Iris pigment epithelial cell (primary cell): Measurements from ENCODE around the gene NUTF2.

Experiments used
- DNase-seq: peaks from one replicate; pipeline ENCODE4 v3.0.0-alpha.2; 2011; ENCODE audit warnings: low read depth

NUTF2 gene

DNA sequence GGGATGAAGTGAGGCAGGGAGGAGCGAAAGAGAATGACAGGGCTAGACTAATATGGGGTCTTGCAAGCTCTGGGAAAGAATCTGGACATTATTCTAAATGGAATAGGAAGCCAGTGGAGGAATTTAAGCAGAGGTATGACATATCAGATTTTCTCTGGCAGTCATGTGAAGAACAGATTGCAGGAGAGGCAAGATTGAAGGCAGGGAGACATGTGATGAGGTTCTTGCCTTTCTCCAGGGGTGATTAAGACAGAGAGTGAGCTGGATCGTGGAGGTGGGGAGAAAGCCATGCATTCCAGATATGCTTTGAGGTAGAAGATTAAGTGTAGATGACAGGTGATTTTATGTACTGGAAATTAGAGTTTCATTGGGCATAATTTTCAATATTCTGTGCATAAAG, 8.9 kb upstream of the NUTF2 start:
- no peak for DNase-seq

DNA sequence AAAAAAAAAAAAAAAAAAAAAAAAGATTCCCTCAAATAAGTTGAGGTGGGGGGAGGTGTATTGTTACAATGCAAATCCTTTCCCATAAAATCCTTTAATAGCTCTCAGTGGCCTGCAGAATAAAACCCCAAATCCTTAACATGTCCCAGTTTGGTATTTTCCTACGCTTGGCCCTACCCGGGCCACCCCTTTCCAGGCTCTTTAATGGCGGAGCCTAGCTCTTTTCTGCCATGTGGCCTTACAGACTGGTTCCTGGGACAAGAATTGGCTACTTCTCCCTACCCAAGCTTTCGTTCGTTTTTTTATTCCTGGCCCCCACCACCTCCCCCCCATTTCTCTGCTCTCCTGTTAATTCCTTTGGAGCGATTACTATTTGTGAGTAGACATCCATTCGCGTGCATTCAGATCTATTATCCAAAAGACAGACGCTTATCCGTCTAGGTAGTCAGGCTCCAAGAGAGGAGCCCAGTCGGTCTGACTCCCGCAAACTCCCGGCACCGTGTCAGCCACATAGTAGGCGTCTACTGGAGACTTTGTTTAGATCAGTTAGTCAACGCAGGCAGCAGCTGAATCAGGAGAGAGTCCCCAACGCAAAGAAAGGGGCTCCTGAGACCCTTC, 5.4 kb upstream of the NUTF2 start:
- no peak for DNase-seq

DNA sequence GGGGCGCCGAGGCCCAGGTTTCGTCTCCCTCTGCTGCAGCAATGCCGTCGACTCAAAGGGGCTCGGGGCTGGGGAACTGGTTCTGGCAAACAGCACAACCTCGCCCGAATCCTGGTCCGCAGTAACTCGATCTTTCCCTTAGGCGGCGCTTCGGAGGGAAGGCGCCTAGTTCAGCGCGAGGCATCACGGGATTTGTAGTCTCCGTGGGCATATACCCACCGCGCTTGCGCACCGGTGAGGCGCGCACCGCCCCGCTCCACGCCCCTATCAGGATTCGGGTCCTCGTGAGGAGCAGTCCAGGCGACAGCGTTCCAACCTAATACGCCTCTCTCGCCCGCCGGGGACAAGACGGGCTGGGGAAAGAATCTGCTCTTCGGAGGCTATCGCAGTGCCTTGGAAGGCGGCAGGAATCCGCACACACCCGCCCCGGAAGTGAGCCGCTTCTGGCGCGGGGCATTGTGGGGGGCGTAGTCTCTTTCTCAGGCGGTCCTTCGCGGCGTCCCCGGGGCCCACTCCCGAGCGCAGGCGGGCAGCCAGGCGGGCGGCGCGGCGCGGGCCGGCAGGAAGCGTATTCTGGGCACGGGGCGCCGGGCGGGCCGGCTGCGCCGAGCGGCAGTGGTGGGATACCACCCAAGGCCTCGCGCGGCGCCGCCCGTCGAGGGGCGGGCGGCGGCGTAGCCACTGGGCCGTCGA, 4.8 kb upstream of the NUTF2 start, which contains the start of gene THAP11:
Gene THAP11, plus strand, starts transcription at position 505 of the 693 bp plus-strand sequence. CDS start 235 bp downstream, outside the sequence.
- DNase-seq = peak; percentile 92

DNA sequence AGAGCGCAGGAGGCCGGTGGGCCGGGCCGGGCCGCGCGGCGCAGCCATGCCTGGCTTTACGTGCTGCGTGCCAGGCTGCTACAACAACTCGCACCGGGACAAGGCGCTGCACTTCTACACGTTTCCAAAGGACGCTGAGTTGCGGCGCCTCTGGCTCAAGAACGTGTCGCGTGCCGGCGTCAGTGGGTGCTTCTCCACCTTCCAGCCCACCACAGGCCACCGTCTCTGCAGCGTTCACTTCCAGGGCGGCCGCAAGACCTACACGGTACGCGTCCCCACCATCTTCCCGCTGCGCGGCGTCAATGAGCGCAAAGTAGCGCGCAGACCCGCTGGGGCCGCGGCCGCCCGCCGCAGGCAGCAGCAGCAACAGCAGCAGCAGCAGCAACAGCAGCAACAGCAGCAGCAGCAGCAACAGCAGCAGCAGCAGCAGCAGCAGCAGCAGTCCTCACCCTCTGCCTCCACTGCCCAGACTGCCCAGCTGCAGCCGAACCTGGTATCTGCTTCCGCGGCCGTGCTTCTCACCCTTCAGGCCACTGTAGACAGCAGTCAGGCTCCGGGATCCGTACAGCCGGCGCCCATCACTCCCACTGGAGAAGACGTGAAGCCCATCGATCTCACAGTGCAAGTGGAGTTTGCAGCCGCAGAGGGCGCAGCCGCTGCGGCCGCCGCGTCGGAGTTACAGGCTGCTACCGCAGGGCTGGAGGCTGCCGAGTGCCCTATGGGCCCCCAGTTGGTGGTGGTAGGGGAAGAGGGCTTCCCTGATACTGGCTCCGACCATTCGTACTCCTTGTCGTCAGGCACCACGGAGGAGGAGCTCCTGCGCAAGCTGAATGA, 4.0 kb upstream of the NUTF2 start:
- DNase-seq = peak; percentile 68

DNA sequence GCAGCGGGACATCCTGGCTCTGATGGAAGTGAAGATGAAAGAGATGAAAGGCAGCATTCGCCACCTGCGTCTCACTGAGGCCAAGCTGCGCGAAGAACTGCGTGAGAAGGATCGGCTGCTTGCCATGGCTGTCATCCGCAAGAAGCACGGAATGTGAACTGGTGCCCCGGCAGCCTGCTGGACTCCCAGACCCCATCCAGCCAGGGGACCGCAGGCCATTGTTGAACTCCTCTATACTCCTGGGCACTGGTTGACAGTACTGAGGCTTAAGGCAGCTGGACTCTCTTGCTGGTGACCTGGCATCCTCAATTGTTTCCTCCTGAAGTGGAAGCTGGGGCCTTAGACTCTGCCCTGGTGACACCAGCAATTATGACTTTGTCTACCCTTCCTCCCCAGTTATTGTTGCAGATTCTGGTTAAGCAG, 3.4 kb upstream of the NUTF2 start:
- DNase-seq = no peak

DNA sequence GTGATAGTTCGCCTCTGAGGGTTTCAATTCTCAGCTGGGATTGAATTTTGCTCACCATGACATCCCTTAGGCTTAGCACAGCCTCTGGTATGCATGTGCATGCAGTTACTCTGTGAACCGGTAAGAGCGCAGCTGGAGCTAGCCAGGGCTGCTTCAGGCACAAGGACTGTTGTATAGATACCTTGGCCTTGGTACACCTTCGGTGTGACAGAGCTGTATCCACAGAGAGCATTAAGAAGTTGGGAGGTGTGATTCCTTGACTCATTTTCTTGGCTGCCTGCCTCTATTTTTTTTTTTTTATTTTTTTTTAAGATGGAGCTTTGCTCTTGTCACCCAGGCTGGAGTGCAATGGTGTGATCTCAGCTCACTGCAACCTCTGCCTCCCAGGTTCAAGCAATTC, 2.2 kb upstream of the NUTF2 start:
- peak; percentile 42 for DNase-seq

DNA sequence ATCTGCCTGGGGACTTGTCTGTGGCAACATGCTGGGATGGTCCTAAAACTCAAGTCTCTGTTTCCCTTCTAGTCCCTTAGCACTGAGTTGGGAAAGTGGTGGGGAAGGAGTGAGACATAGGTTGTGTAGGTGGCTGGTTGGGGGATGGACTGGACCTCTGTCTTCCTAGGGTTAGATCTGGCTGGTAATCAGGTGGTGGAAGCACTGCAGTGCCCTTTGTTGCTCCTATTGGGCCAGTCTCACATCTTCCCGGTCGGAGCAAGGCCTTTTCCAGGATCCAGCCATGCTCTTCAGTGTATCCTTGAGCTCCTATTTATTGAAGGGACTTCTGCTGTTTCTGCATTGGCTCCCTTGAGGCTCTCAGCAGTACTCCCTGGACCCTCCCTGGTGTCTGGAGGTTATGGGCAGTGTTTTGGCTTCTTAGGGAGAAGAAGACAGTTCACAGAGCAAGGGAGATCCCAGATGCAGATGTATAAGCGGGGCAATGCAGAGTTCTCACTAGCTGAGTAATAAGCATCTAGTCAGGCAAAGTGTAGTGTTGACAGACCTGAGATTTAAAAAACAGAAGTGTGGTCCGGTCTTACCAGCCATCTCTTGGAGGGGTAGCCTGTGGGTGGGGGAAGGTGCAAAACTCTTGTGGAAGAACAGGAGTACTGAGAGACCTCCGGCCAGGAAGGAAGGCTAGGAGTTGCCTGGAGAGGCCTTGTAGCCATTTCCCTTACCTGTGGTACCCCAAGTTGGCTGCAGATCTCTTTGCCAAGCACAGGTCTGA, 1.3 kb upstream of the NUTF2 start:
- no peak for DNase-seq

DNA sequence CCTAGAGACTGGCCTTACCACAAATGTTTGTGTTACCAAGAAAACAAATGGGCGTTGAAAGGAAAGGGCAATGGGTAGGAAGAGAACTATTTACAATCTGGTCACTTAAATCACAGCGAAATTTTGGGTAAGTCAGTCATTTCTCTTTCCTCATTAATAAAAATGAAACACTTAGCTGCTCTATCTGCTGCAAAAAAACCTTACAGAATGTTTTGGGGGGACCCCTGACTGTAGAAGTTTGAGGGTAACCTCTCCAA, 742 bp upstream of the NUTF2 start:
- DNase-seq = no peak

DNA sequence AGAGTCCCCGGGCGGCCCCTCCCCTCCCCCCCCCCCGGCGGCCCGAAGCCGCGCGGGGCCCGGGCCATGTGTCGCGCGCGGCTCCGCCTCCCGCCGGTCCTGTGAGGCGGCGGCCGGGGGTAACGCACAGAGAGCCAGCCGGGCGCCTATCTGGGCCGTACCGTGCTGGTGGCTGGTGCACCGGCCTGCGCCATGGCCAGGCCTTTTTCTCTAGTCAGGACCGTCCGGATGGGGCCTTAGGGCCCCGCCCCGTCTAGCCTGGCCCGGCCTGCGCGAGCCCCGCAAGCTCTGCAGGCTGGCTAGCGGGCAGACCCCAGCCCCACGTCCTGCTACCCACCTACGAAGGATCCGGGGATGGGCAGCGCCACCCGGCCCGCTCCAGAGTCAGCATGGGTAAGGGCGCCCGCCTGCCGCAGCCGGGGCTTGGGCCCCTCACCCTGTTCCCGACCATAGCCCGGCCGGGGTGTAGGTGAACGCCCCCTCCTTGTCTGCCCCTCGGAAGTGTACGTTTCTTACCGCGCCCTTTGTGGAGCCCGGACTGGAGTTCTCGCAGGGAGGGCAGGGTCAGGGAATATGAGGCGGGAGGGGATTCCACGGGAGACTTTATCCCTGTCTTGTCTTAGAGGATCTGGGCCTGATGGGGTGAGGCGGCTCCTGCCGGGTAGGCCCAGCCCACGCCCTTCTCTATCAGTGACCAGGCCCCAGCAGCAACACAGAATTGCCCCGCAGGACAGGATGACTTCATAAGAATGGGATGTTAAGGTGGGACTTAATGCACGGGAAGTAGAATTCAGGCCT, 530 bp downstream of the NUTF2 start, which contains the start of gene CENPT:
Gene CENPT, minus strand, starts transcription at position 630 of the 798 bp plus-strand sequence. CDS start 13,834 bp downstream, outside the sequence.
- peak; percentile 80 for DNase-seq

DNA sequence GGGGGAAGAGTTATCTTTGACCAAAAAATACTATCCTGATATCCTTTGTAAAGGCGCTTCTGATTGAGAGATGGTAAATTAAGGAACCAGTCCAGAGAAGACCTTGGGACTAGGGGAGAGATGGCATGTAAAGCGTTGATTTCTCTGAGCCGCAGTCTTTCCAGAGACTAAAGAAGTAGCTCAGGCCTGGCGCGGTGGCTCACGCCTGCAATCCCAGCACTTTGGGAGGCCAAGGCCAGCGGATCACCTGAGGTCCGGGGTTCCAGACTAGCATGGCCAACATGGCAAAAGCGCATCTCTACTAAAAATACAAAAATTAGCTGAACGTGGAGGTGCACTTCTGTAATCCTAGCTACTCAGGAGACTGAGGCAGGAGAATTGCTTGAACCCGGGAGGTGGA, 1.4 kb downstream of the NUTF2 start:
- no peak for DNase-seq

DNA sequence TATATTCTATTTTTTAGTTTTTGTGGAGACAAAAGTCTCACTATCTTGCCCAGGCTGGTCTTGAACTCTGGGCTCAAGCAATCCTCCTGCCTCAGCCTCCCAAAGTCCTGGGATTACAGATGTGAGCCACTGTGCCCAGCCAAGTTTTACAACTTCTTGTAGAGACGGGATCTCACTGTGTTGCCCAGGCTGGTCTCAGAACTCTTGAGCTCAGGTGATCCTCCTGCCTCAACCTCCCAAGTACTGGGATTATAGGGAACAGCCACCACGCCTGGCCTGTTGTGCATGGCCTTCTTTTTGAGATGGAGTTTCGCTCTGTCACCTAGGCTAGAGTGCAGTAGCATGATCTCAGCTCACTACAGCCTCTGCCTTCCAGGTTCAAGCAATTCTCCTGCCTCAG, 6.9 kb downstream of the NUTF2 start:
- DNase-seq = no peak

DNA sequence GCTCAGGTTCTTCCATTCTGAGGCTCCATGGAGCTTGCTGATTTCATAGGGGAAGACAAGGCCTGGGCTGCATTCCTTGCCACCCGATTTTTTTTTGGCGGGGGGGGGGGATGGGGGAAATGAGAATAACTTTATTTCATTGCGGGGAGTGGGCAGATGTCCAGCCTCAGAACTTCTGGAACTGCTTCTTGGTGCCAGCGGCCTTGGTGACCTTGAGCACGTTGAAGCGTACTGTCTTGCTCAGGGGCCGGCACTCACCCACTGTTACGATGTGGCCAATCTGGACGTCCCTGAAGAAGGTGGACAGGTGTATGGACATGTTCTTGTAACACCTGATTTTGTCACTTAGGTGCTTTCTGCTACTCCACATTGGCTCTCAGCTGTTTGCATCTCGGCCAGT, 9.1 kb downstream of the NUTF2 start:
- no peak for DNase-seq

DNA sequence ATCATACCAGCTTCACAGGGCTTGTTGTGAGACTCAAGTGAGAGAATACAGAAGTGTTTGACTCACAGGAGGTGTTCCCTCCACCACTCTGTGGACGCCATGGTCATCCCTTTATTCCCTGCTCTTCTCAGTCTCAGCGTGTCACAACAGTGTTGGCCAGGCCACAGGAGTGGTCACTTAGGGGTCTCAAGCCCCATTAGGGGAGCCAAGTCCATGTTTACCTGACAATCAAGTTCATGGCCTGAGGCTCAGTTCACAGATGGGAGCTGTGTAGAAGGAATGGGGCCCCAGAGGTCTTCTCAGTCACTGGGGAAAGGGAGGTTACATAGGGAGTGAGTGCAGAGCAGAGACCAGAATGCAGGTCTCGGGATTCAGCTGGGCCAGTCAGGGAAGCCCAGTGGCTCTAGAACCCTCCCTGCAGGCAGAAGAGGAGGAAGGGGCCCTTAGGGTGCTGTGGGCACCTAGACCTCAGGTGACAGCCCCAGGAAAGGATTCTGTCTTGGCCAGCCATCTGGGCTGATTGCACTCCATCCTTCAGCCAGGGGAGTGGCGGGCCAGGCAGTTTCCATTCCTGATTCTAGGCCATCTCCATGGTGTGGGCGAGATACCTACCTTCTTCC, 10.3 kb downstream of the NUTF2 start:
- DNase-seq = no peak

DNA sequence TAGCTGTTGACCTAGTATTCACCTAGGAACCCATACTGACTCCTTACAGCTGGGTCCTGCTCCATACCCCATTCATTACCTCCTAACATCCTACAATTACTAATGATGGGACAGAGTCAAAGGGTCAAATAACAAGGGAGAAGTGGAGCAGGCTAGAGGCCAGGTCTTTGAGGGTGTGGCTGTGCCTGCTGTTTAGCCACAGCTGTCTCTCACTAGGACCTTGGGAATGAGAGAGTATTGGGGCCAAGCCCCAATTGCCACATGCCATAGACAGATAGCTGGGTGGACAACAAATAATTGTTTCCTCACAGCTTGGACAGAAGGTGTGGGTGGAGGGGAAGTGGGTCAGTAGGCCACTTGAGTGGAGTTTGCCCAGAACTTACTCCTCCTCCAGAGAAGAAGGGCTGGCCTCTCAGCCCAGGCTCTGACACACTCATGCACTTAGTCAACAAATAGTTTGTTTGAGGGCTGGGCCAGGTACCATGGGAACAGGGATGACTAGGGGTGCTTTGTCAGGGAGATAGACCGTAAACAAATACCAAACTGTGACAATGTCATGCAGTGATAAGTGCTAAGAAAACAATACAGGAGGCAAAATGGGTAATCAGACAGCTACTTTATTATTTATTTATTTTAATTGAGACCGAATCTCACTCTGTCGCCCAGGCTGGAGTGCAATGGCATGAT, 11.0 kb downstream of the NUTF2 start:
- DNase-seq = peak; percentile 97

DNA sequence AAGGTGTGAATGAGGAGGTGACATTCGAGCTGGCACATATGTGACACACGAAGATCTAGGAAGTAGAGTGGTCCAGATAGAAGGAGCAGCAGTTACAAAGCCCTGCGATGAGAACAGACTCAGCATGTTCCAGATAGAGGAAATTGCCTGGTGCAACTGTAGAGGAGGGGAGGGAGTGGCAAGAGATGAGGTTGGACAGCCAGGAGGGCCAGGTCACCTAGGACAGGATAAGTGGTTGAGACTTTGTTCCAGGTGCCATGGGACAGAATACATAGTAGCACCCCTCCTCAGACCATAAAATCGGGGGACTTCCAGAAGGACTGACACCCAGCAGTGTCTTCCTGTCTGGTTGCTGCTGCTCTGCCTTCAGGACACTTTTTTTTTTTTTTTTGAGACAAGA, 11.8 kb downstream of the NUTF2 start:
- no peak for DNase-seq

DNA sequence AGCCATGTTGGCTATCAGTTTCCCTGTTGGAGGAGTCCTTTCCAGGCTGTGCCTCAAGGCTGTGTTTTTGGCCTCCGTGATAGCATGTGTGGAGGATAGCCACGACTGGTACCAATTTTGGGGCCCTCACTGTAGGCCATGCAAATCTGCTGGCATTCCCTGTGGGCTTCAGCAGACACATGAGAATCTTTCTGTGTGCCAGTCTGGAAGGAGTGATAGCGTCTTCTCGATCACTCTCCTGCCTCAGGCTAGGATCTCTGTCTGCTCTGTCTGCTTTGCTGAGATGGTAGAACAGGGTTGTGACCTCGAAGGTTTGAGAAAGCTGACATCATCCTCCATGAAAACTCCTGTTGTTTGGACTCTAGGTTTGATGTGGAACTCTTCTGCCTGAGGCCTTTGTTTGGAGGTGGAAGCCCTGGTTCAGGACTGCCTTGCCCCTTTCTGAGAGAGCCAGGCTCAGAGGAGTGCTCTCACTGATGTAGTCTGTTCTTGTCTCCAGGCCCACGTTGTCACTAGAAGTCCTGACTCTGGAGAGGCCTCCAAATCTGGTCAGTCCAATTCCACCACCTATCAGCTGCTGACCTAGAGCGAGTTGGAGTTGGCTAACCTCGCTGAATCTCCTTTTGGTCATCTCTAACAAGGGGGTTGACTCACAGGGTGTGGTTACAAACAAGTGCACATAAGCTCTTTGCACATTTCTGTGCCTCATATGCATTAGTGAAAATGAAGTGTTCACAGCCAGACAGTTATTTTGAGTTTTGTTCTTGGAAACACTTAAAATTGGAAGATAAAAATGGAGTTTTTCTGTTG, 14.1 kb downstream of the NUTF2 start:
- peak; percentile 69 for DNase-seq

DNA sequence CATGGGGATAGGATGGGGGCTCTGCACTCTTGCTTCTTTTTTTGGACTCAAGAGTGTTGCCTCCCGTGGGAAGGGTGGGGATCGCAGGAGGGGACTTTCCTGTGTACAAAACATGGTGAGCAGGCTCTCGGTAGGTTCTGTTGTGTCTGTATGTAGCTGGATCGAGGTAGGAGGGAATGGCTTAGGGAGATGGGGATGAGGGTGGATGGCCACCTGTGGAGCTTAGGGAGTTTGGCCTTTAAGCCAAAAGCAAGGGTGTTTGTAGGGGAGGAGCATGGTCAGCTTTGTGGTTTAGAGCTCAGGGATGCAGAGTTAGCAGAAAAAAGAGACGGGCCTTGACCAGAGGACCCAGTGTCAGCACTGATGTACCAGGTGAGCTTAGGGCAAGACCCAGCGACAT, 15.1 kb downstream of the NUTF2 start:
- DNase-seq = no peak

DNA sequence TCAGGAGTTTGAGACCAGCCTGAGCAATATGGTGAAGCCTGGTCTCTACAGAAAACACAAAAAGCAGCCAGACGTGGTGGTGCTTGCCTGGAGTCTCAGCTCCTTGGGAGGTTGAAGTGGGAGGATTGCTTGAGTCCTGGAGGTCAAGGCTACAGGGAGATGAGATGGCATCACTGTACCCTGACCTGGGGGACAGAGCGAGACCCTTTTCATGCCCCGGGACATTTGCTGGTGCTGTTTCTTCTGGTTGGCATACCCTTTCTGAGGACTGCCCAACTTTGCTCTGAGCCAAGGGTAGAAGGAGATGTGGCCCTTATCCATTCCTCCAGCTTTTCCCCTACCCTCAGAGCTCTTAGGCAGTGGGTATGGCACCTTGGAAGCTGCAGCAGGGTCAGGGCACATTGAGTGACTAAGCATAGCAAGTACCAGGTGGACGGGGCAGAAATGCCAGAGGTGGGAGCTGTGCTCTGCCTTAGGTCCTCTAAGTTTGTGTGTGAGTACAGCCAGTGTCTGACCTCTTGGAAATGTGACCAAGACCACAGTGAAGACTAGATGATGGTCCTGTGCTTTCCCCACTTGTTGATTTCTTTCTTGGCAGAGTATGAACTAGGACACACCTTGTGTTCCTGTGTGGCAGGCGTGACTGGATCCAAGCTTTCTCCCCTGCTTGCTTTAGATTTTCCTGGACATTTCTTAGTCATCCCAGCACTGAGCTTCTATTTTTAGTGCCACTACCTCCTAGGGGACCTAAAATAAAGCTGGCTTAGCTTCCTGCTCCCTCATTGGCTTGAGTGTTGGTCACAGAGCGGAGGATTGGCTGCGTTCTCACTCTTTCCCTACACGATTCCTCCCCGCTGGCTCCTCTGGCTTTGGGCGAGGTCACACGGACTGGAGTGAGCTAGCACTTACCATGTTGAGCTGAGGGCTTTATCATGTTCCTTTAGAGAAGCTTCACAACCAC, 16.2 kb downstream of the NUTF2 start:
- peak; percentile 18 for DNase-seq
